DND-41 (cell line): ENCODE measurements around the gene LTO1.

Experiments
- ATAC-seq: fragments of 200-7000 bp; cut with Tn5 transposase; 3 replicates; pipeline ENCODE4 v1.9.1; 2021; ENCODE audit warnings: low read depth; ENCODE audit not compliant: insufficient read depth
- DNase-seq: peaks from one replicate; pipeline ENCODE4 v3.0.0-alpha.2; 2020
- H2AFZ ChIP-seq: 2 replicates; pipeline ENCODE4 v1.6.0; 2012; ENCODE audit warnings: low read depth, low read length
- H3K27ac ChIP-seq: 2 replicates; pipeline ENCODE4 v1.5.1; 2012; ENCODE audit warnings: low read length, inconsistent platforms
- H3K27me3 ChIP-seq: fragments of 200-600 bp; sonication (generic); 2 replicates; pipeline ENCODE4 v1.6.0; 2012; ENCODE audit warnings: low read length, mild to moderate bottlenecking, inconsistent platforms; ENCODE audit not compliant: insufficient read depth, poor library complexity
- H3K36me3 ChIP-seq: 2 replicates; pipeline ENCODE4 v1.5.1; 2012; ENCODE audit warnings: low read length, inconsistent platforms; ENCODE audit not compliant: insufficient read depth
- H3K4me1 ChIP-seq: 2 replicates; pipeline ENCODE4 v1.5.1; 2012; ENCODE audit warnings: mild to moderate bottlenecking, low read length; ENCODE audit not compliant: insufficient read depth
- H3K4me2 ChIP-seq: 2 replicates; pipeline ENCODE4 v1.6.0; 2012; ENCODE audit warnings: mild to moderate bottlenecking, moderate library complexity, low read length, inconsistent platforms; ENCODE audit not compliant: insufficient read depth
- H3K4me3 ChIP-seq, 2 experiments: fragments of 200-600 bp in 1 of 2; shearing (Covaris generic) in 1 of 2; 2 replicates each; pipeline ENCODE4 v1.5.1; 2012 to 2016; ENCODE audit warnings: inconsistent platforms in 2 of 2, low read length in 2 of 2, mild to moderate bottlenecking in 2 of 2, low read depth in 1 of 2, moderate library complexity in 1 of 2
- H3K79me2 ChIP-seq: 2 replicates; pipeline ENCODE4 v1.6.0; 2012; ENCODE audit warnings: low read length, inconsistent platforms; ENCODE audit not compliant: insufficient read depth
- H3K9ac ChIP-seq: 2 replicates; pipeline ENCODE4 v1.6.0; 2012; ENCODE audit warnings: low read depth, mild to moderate bottlenecking, inconsistent platforms, low read length, moderate library complexity
- H3K9me3 ChIP-seq: 2 replicates; pipeline ENCODE4 v1.5.1; 2012; ENCODE audit warnings: low read length, moderate library complexity, mild to moderate bottlenecking, inconsistent platforms; ENCODE audit not compliant: insufficient read depth, severe bottlenecking
- H4K20me1 ChIP-seq: 2 replicates; pipeline ENCODE4 v1.6.0; 2012; ENCODE audit warnings: low read length; ENCODE audit not compliant: insufficient read depth
- CTCF ChIP-seq: IDR thresholded peaks from 2 replicates; pipeline ENCODE4 v1.5.1; 2012; ENCODE audit warnings: borderline replicate concordance, low read length, moderate library complexity, mild to moderate bottlenecking; ENCODE audit not compliant: poor library complexity, severe bottlenecking; ENCODE audit errors: extremely low read depth
- EZH2 ChIP-seq: IDR thresholded peaks from 3 replicates; pipeline ENCODE4 v1.6.1; 2012; ENCODE audit warnings: borderline replicate concordance, low read depth, mild to moderate bottlenecking, moderate library complexity, low read length, inconsistent platforms; ENCODE audit not compliant: severe bottlenecking

The LTO1 gene

GRCh38 chr11:69648679-69649575 is 26.2 kb downstream of the LTO1 start:
- Histone ChIP-seq H4K20me1 (no peaks in the 10 kb centered on the region; the same call in 1 of the 2 replicates), H3K36me3 (no peaks in the 10 kb centered on the region), H3K4me3 (no peak overlapping the region), H3K4me1 (no peaks in the 10 kb centered on the region), H3K27ac (no peak overlapping the region), H2AFZ (no peak overlapping the region), H3K9me3 (no peaks in the 10 kb centered on the region), H3K4me2 (no peak overlapping the region), H3K9ac (no peak overlapping the region), H3K27me3 (no peaks in the 10 kb centered on the region), H3K79me2 (no peaks in the 10 kb centered on the region)
- DNase-seq (no peak), ATAC-seq (no peak)
- no peak for TF ChIP-seq EZH2
- no peak for TF ChIP-seq CTCF

- Histone ChIP-seq H3K79me2 (no peaks in the 10 kb centered on the region), H3K27ac (no peak overlapping the region), H3K9ac (no peak overlapping the region), H3K4me3 (no peak overlapping the region), H2AFZ (no peak overlapping the region), H3K4me1 (no peaks in the 10 kb centered on the region), H3K36me3 (no peaks in the 10 kb centered on the region), H3K9me3 (no peaks in the 10 kb centered on the region), H4K20me1 (no peaks in the 10 kb centered on the region; the same call in 1 of the 2 replicates), H3K4me2 (no peak overlapping the region), H3K27me3 (no peaks in the 10 kb centered on the region)
- no peak for ATAC-seq
- TF ChIP-seq CTCF, result no peak
- TF ChIP-seq EZH2, result no peak
- DNase-seq, result no peak
Observed at GRCh38 chr11:69647761-69648497, 27.2 kb downstream of the LTO1 start.

GRCh38 chr11:69647390-69647748 is 27.8 kb downstream of the LTO1 start:
- H3K4me3 ChIP-seq, result no peak overlapping the region
- no peaks in the 10 kb centered on the region for H3K4me1 ChIP-seq
- no peaks in the 10 kb centered on the region for H3K27me3 ChIP-seq
- no peak overlapping the region for H3K9ac ChIP-seq
- no peaks in the 10 kb centered on the region; the same call in 1 of the 2 replicates for H4K20me1 ChIP-seq
- no peak overlapping the region for H3K4me2 ChIP-seq
- no peaks in the 10 kb centered on the region for H3K9me3 ChIP-seq
- H3K36me3 ChIP-seq, result no peaks in the 10 kb centered on the region
- H3K27ac ChIP-seq, result no peak overlapping the region
- no peak overlapping the region for H2AFZ ChIP-seq
- TF ChIP-seq CTCF, result no peak
- TF ChIP-seq EZH2, result no peak
- DNase-seq, result no peak
- no peak for ATAC-seq
- no peaks in the 10 kb centered on the region for H3K79me2 ChIP-seq
